Frontal cortex (tissue), 4 donors: ENCODE data around the gene LDLRAD4. TPM values are rescaled to one million over a fixed set of nuclear protein-coding genes. Genes with fewer than 3 reads are reported as not detected.

Source experiments
- DNase-seq, 2 donors: peaks; one replicate each; pipeline ENCODE4 v3.0.0; 2012; ENCODE audit warnings: low spot score in 2 of 2
- FAIRE-seq: peaks from 2 replicates; lab custom pipeline; 2012; peaks lifted over from hg19 to GRCh38; lab: Jason Lieb, UNC
- total RNA-seq: library from RNA; depleted of rRNA; stranded (reverse); fragments of >200 nt; gene quantifications from one replicate; pipeline ENCODE4 v1.2.3, GENCODE V29; 2014
- donor health status: control.
- donor health status: control.
- donor health status: control.

LDLRAD4 gene
- total RNA-seq, 1 donor from 2014 or later = 60.7 TPM

DNA sequence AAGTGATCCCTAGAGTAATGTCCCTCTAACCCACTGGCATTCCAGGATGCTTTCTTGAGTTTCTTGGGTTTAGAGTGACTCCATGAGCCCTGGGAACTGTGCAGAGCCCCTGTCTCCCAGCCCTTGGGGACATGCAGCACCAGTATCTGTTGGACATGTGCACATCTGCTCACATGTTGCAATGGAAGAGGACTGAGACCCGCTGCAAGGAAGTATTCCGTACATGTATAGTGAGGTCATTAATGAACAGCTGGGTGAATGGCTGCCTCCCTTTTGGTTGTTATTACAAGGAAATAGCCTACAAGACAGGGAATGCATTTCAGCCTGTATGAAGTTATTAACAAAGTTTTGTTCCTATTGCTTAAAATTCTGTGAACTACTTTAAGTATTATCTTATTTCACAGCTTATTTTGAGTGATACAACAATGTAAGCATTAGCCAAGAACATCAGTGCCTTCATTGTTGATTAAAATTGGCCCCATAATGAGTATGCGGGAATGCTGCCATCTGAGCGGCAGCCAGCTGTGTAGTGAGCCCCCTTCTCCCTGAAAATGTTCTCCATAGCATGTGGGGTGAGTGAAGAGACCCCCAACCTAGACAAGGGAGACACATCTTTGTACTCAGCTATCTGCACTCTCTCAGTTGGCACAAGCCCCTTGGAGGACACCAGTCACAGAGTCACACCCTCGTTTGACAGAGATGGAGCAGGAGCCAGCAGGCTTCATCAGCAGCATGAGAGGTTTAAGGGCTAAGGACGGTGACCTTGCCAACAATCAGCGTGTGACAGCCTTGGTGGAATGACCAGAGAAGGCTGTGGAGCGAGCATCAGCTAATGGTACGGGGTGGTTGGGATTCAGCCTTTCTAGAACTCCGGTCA lies 420.4 kb downstream of the LDLRAD4 start:
- no peak for DNase-seq

DNA sequence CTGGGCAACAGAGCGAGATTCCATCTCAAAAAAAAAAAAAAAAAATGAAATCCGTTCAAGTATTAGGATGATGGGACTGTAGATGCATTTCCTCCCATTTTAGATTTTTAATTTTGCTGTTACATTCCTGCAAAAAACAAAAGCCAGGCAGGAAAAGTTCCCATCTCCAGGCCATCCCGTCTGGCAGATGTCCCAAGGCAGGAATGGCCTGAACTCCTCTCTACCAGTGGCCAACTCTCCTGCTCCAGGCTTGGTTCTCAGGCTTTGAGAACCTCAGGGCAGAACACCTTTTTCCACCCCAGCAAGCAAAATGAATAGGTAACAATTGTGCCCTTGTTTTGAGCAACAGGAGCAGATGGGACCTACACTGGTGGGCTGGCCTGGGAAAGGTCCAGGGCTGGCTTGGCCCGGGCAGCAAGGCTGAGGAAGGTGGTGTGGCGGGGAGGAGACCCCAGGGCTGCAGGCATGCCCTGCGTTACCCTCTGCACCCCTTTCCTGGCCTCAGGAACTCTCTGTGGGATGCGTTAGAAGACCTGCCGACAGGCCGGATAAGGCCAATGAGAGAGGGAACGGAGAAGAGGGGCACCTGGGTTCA lies 421.8 kb downstream of the LDLRAD4 start:
- FAIRE-seq = no peak
- no peak for DNase-seq

More for the DNA sequence above, 420.4 kb downstream of the LDLRAD4 start:
- no peak for FAIRE-seq

DNA sequence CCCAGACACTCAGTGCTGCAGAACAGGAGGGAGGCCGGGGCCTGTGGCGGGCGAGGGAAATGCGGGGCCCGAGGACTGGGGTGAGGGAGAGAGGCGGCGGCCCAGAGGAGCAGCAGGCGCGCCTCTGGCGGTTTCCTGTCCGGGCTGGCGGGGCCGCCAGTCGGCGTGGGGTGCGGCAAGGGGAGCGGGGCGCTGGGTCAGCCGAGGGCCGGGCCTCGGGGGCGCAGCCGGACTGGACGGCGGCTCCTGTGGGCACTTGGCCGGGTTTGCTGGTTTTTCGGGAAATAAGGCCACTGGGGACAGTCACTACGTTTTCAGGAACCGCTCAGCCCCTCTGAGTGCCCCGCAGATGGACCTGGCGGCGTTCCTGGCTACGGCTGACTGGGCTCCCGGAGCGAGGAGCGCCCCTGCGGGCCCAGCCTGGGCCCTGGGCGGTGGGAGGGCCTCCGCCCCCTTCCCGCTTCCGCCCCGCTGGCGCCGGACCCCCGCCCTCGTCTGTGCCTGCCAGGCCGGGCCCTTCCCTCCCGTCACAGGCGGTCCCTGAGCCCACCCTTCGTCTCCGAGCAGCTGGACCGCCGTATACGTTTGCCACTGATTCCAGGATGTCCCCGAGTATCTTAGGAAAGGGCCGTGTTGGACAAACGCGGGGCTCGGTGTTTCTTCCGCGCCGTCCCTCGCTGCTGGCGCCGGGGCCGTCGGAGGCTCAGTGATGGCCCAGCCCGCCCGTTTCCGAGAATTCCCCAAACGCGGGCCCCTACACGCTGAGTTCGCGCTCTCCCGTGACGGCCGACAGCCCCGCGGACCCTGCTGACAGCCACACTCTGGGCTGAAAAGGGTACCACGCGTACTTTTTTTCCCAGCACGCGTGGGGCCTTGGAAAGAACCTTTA lies 423.2 kb downstream of the LDLRAD4 start:
- peak in 1 of 2 donors; percentile 55 for DNase-seq

DNA sequence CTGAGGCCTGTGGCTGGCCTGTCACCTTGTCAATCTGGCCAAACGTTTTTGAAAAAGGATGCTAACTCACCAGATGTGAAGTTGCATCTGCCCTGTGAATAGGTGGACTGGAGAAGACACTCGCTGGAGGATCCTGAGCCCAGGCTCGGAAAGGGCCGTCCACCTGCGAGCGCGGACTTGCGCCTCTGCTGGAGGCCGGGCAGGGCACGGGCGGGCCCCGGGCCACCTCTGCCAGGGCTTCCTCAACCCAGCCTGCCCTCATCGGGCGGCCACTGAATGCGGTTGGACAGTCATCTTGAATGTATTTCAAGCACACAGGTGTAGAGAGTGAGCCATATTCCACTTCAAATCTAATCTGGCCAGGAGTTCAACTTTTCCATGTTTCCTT lies 423.9 kb downstream of the LDLRAD4 start:
- no peak for DNase-seq
- no peak for FAIRE-seq

More for the DNA sequence above, 423.2 kb downstream of the LDLRAD4 start:
- no peak for FAIRE-seq

DNA sequence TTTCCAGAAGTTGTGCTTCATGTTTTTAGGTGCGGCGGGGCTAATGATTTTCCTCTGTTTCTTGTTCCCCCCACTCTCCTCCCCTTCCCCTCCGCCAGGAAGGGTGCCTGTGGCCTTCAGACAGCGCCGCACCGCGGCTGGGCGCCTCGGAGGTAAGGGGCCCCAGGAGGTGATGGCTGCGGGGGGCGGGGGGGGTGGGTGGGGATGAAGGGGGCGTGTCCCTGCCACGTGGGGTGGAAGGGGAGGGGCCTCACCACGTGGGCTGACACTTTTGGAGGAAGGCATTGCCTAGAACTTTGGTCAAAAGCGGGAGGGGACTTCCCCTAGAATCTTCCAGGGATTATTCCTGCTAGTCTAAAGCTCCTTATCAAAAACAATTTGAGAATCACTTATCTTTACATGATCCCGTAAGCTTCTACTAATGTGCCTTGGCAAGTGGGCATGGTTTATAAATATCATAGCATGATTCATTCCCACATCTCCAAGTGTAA lies 424.7 kb downstream of the LDLRAD4 start:
- peak in 1 of 2 donors; percentile 26 for DNase-seq
- no peak for FAIRE-seq

DNA sequence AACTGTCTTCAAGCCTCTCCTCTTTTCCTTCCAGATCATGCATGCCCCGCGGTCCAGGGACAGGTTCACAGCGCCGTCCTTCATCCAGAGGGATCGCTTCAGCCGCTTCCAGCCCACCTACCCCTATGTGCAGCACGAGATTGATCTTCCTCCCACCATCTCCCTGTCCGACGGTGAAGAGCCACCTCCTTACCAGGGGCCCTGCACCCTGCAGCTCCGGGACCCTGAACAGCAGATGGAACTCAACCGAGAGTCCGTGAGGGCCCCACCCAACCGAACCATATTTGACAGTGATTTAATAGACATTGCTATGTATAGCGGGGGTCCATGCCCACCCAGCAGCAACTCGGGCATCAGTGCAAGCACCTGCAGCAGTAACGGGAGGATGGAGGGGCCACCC lies 426.5 kb downstream of the LDLRAD4 start:
- no peak for FAIRE-seq

DNA sequence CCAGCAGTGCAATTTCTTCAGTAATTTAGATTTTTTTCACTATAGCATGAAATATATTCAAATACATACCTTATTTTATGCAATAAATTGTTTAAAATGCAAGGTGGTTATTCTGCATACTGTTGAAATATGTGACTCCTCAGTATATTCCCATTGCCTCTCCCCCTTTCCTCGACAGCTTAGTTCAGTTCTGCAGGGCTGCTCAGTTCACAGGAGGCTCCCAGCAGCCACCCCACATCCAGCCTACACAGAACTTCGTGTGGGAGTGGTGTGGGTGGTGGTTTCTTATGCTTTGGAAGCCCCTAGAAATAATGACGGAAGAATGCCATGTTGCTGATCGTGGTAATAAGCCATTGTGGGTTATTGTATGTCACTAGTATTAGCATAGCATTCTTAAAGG lies 428.1 kb downstream of the LDLRAD4 start:
- FAIRE-seq = no peak
- DNase-seq = no peak

More for the DNA sequence above, 426.5 kb downstream of the LDLRAD4 start:
- DNase-seq = no peak

DNA sequence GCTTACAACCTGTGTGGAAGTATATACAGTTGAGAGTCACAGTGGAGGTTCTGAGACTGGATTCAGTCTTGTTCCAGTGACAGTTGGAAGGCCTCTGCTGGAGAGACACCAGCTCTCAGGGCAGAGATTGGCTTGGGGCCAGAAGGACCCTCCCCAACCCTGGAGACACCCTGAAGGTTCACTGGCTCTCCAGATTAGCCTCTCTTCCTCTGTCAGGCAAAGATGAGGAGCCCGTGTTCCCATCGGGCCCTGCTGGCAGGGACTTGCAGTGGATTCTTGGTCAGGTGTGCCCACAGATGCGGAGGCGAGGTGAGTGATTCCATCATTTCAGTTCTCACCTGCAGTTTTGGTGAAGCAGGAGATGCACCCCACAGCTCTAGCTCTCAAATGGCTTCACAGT lies 429.2 kb downstream of the LDLRAD4 start:
- DNase-seq (no peak), FAIRE-seq (no peak)

DNA sequence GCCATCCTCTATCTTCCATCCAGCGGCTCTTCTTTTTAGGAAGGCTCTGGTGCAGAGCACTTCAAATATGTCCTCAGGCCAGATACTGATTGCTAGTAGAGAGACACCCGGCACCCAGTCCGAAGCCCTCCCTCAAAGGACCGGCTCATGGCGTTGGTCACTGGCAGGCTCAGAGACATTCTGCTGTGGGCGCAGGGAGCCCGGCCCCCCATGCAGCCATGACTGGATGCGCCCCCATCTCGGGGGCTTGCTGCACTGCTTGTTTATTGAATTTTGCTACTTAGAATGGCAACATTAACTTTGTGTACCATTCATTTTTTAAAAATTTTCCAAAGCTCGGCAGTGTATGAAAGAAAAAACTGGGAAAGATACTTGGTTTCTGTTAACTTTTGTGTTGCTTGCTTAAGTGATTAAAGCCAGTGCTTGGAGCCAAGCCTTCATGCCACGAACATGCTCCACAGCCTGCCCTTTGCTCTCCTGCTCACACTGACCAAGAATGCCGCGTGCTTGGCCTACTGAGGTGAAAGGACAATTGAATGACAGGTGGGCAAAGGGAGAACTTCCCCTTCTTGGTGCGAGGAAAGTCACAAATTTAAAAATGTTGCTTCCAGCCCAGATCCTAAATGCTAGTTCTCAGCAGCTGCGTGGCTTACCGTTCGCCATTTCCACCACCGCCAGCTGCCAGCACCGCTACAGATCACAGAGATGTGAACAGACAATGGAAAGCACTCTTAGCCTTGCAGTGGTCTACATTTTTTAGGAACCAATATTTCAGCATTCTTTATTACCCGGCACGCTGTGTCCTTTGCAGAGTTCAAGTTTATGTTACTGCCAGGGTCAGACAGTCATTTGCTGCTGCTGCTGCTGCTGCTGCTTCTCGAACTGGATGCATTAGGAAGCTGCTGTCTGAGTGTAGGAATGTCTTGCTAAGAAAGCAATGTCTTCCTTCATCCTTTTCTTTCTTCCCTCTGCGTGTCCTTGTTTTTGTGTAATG lies 431.1 kb downstream of the LDLRAD4 start:
- no peak for FAIRE-seq
- DNase-seq = no peak

DNA sequence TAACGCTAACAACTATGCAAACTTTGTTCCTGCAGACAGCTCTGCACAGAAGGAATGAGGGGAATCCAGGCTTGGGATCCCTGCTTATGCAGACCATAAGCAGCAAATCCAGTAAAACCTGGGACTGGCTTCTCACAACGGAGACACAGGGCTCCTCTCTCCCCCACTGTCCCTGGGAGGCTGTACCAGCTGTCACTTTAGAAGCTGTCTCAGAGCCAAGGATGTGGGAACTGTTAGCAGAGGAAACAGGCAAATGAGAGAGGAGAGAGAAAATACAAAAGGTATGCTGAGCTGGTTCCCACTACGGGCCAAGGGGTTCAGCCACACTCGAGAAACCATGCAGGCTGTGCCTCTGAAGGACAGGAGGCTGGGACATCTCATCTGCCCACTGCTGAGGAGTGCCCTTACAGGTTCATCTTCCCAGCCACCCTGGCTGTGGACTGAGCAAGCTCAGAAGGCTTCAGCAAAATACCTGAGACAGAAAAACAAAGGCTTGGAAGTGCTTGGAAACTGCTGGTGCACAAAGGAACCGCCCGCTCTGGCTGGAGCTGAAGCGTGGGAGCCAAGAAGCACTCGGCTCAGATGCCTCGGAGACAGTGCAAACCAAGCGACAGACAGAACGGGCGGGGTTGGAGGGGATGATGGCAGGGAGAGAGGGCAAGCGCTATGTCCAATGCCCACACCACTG lies 435.3 kb downstream of the LDLRAD4 start:
- FAIRE-seq (no peak), DNase-seq (no peak)

DNA sequence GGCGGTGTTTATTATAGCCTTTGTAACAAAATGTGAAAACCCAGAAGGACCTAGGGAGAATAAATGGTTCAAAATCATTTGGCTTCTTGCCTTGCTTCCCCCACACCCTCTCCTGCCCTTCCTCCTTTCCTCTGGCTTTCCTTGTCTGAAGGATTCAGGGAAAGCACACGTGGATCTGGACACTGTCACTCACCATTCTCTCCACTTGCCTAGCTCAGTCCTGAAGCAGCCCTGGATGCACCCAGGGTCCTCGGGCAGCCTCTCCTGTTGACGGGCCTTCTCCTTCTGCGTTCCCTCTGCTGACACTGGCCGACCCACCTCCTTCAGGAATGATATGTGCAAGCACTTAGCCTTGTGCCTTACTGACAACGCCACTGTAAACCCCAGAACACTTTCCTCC lies 439.4 kb downstream of the LDLRAD4 start:
- FAIRE-seq (no peak), DNase-seq (no peak)

DNA sequence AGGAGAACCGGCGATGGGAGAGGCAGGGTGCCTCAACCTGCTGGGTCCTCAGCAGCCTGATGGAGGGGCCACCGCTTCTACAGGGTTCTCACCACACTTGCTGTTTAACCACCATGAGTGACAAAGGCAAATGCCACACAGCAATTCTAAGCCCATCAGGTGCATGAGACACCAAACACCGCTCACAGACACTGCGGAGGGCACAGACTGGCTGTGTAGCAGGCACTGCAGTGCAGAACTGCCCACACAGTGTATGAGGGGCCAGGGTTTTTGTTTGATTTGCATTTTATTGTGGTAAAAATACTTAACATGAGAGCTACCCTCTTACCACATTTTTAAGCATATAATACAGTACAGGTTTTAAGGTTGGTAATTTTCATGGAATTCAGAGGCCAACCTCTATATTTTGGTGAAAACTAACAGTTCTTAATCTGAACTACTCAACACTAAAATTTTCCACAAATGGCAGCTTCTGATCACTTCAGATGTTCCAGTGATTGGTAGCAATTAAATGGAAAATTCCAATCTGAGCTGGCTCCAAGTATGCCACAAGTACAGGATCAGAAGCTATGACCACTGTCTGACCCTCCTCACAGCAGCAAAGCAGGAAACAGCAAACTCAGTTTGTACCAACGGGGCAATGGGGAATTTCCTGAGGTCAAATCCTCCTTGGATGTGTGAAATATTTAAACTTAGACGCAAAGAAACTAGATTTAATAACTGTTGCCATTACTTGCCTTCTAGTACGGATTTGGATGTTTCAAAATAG lies 440.1 kb downstream of the LDLRAD4 start:
- no peak for FAIRE-seq
- no peak for DNase-seq

DNA sequence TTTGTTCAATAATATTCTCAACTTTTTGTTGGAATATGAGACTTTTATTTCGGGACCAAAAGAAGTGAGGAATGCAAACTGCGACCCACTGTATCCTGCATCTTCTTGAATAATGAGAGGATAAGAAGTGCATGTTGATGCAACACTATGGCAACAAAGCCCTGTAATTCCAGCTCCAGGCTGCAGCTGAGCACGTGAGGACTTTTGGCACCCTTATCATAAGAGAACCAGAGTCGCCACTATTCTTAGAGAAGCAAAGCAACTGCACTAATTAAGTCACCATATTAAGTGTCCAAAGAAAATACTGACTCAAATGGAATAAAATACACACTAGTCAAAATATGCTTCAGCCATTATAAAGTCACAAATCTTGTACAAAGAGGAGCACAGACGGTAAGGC lies 441.9 kb downstream of the LDLRAD4 start:
- DNase-seq (no peak), FAIRE-seq (no peak)

DNA sequence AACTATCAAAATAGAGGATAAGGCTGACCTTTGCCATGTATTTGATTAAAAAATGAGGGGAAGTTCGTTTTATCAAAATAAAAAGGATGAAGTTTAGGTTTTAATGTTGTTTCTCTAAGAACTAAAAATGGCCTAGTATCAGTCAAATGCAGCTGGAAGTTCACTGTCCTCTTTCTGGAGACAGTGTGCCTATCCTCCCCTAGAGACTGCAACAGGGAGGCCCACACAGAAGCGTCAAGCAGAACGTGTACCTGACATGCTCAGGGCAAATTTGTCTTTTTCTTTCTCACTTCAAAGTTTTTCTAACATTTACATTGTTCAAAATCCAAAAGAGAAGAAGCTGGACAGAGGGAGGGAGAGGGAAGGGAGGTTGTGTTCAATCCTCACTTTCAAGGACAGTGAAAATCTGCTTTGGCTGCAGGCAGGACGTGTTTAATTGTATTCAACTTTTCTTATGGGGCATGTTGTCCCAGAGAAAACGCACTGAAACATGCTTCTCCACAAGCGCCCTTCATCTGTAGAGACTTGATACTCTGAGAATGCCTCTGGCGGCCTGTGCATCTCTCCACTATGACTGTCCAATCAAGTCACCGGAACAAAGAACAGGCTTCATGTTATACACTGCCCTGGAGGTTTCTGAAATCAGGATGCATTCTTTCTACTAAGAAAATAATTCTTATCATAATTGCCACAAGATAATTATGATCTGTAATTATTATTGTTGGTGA lies 442.7 kb downstream of the LDLRAD4 start:
- FAIRE-seq (no peak), DNase-seq (no peak)

DNA sequence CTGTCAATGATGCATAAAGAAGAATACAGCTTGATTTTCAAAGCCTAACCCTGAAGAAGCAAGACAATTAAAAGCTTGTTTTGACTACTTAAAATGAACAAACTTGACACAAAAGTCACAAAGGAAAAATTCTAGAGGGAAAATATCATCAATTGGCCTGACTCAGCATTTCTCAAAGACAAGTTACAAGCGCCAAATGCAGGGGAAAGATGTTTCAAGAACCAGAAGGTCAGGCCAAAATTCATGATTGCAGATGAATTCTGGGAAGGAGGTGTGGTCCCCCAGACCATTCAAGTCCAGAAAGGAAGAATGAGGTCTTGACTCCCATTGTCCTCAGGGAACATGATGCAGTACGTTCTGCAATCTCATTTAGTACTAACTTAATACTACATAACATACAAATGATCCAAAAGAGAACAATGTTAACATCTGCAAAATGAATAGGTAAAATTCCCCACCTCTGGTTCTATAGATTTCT lies 443.3 kb downstream of the LDLRAD4 start:
- DNase-seq (no peak), FAIRE-seq (no peak)

DNA sequence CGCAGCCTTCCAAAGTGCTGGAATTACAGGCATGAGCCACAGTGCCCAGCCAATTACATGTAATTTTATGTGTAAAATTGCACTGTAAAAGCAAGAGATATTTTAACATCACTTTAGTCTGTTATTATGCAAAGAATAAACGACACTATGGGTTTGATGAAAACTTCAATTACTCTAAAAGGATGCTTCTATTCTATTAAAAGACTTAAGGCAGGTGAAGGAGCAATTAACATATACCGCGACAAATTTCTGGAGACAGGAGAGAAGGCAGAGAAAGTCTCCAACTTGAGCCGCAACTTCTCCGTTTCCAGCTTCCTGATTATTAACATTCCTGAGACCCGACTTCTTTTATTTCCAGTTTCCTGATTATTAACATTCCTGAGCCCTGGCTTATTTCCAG lies 454.1 kb downstream of the LDLRAD4 start:
- DNase-seq = no peak
- FAIRE-seq = no peak

DNA sequence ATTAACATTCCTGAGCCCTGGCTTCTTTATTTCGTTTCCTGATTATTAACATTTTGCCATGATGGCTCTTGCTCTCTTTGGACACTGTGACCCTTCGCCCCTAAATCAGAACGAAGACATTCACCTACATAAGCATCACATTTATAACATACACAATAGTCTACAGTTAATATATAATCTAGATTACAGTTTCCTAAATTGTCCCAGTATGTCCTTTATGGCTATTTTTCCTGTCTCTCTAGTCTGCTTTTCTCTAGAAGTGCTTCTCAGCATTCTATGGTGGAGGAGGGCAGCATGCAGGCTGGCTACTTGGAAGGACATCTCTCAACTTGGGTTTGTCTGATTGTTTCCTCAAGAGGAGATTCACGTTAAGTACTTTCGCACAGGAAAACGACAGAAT lies 457.9 kb downstream of the LDLRAD4 start:
- FAIRE-seq (no peak), DNase-seq (no peak)
